Loucy (cell line): ENCODE measurements around the gene ENO1.

Experiments used
- H2AFZ ChIP-seq: fragments of 200-600 bp; sonication (generic); 2 replicates; pipeline ENCODE4 v1.6.0; 2016; ENCODE audit warnings: antibody characterized with exemption, mild to moderate bottlenecking, low read length, moderate library complexity
- H3F3A ChIP-seq: fragments of 200-600 bp; 2 replicates; pipeline ENCODE4 v1.6.0; 2016; ENCODE audit warnings: antibody characterized with exemption, low read depth, mild to moderate bottlenecking
- H3K27me3 ChIP-seq: fragments of 200-600 bp; sonication (generic); 2 replicates; pipeline ENCODE4 v1.6.1; 2014; ENCODE audit warnings: low read length, mild to moderate bottlenecking; ENCODE audit not compliant: insufficient read depth, poor library complexity, severe bottlenecking
- H3K36me3 ChIP-seq: fragments of 200-600 bp; sonication (generic); 2 replicates; pipeline ENCODE4 v1.6.1; 2016; ENCODE audit warnings: low read length; ENCODE audit not compliant: insufficient read depth
- H3K4me1 ChIP-seq: fragments of 200-600 bp; sonication (generic); 2 replicates; pipeline ENCODE4 v1.5.1; 2014; ENCODE audit warnings: low read length, mild to moderate bottlenecking; ENCODE audit not compliant: insufficient read depth, poor library complexity, severe bottlenecking
- H3K4me2 ChIP-seq: fragments of 200-600 bp; sonication (generic); 2 replicates; pipeline ENCODE4 v1.6.0; 2014; ENCODE audit warnings: antibody characterized with exemption, low read length, low read depth, mild to moderate bottlenecking; ENCODE audit not compliant: poor library complexity, severe bottlenecking
- H3K4me3 ChIP-seq: fragments of 200-600 bp; sonication (generic); 2 replicates; pipeline ENCODE4 v1.5.1; 2014; ENCODE audit warnings: low read length, mild to moderate bottlenecking, mixed read lengths; ENCODE audit not compliant: poor library complexity, severe bottlenecking
- H3K79me2 ChIP-seq: fragments of 200-600 bp; sonication (generic); 2 replicates; pipeline ENCODE4 v1.6.1; 2014; ENCODE audit warnings: low read length; ENCODE audit not compliant: insufficient read depth
- H3K9ac ChIP-seq: fragments of 200-600 bp; sonication (generic); 2 replicates; pipeline ENCODE4 v1.6.0; 2014; ENCODE audit warnings: mild to moderate bottlenecking, low read depth, low read length, moderate library complexity; ENCODE audit not compliant: poor library complexity, severe bottlenecking
- H3K9me2 ChIP-seq: fragments of 200-600 bp; sonication (generic); replicated peaks from 2 replicates; pipeline ENCODE4 v1.6.1; 2016; ENCODE audit warnings: low read depth, low read length, mixed read lengths
- H3K9me3 ChIP-seq: fragments of 200-600 bp; sonication (generic); 2 replicates; pipeline ENCODE4 v1.6.1; 2014; ENCODE audit warnings: mild to moderate bottlenecking, antibody characterized with exemption, low read length, low read depth; ENCODE audit not compliant: insufficient read depth
- H4K20me1 ChIP-seq: fragments of 200-600 bp; sonication (generic); 2 replicates; pipeline ENCODE4 v1.6.0; 2014; ENCODE audit warnings: antibody characterized with exemption, low read length, mild to moderate bottlenecking; ENCODE audit not compliant: insufficient read depth, poor library complexity, severe bottlenecking
- EZH2phosphoT487 ChIP-seq: fragments of 200-600 bp; IDR thresholded peaks from 2 replicates; pipeline ENCODE4 v1.6.1; 2018; ENCODE audit warnings: antibody characterized with exemption, mild to moderate bottlenecking, moderate library complexity, borderline replicate concordance
- TF ChIP-seq, protein P1 (sequence below): fragments of 200-600 bp; sonication (generic); conservative IDR thresholded peaks from 2 replicates; pipeline ENCODE4 v1.5.1; 2014; ENCODE audit warnings: mild to moderate bottlenecking, antibody characterized with exemption, low read length

ENO1 gene

DNA sequence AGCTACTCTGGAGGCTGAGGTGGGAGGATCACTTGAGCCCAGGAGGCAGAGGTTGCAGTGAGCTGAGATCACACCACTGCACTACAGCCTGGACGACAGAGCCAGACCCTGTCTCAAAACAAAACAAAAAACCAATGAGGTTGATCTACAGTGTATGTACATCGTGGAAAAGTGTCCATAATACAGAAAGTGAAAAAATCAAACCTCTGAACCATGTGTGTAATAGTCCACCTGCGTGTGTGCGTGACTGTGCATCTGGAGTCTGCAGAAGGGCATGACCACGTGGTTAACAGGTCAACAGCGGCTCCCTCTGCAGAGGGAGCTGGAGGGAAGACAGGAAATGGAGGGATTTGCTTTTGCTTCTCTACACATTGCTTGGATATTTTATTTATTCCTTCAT lies 32.4 kb upstream of the ENO1 start:
- H3K79me2 ChIP-seq: no peaks in the 10 kb centered on the region
- H3K27me3 ChIP-seq: no peaks in the 10 kb centered on the region
- no peaks in the 10 kb centered on the region for H3K36me3 ChIP-seq
- no peak overlapping the region for H3K9ac ChIP-seq
- TF ChIP-seq EZH2phosphoT487: no peak
- TF ChIP-seq, protein P1, sequence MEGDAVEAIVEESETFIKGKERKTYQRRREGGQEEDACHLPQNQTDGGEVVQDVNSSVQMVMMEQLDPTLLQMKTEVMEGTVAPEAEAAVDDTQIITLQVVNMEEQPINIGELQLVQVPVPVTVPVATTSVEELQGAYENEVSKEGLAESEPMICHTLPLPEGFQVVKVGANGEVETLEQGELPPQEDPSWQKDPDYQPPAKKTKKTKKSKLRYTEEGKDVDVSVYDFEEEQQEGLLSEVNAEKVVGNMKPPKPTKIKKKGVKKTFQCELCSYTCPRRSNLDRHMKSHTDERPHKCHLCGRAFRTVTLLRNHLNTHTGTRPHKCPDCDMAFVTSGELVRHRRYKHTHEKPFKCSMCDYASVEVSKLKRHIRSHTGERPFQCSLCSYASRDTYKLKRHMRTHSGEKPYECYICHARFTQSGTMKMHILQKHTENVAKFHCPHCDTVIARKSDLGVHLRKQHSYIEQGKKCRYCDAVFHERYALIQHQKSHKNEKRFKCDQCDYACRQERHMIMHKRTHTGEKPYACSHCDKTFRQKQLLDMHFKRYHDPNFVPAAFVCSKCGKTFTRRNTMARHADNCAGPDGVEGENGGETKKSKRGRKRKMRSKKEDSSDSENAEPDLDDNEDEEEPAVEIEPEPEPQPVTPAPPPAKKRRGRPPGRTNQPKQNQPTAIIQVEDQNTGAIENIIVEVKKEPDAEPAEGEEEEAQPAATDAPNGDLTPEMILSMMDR: no peak
- no peak overlapping the region for H2AFZ ChIP-seq
- peaks cover 6% of the 10 kb centered on the region for H3K4me1 ChIP-seq
- H3K9me2 ChIP-seq: no peaks in the 10 kb centered on the region
- no peaks in the 10 kb centered on the region for H4K20me1 ChIP-seq
- H3K9me3 ChIP-seq: no peaks in the 10 kb centered on the region
- no peaks in the 10 kb centered on the region for H3F3A ChIP-seq
- H3K4me2 ChIP-seq: no peak overlapping the region
- no peak overlapping the region for H3K4me3 ChIP-seq

DNA sequence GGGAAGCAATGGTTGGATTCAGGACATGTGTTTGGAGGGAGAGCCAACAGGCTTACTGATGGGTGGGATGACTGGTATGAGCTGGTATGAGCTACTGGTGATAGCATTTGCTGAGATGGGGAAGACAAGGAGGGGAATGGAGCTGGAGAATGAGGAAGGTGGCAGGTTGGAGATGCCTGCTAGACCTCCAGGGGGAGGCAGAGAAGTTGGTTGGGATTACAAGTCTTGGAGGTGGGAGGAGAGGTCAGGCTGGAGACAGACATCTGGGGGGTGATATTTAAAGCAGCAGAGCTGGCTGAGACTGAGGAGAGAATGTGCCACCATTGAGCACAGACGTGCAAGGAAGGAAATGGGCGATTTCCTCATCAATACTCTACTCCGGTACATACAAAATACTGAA lies 31.8 kb upstream of the ENO1 start:
- Histone ChIP-seq H3K27me3 (no peaks in the 10 kb centered on the region), H3K4me3 (no peak overlapping the region), H3K79me2 (no peaks in the 10 kb centered on the region), H3K9me3 (no peaks in the 10 kb centered on the region), H3K4me1 (peaks cover 9% of the 10 kb centered on the region), H4K20me1 (no peaks in the 10 kb centered on the region), H3K9ac (no peak overlapping the region), H3F3A (no peaks in the 10 kb centered on the region), H3K36me3 (no peaks in the 10 kb centered on the region), H3K4me2 (no peak overlapping the region), H3K9me2 (no peaks in the 10 kb centered on the region), H2AFZ (no peak overlapping the region)
- TF ChIP-seq, protein P1: no peak
- TF ChIP-seq EZH2phosphoT487: no peak

DNA sequence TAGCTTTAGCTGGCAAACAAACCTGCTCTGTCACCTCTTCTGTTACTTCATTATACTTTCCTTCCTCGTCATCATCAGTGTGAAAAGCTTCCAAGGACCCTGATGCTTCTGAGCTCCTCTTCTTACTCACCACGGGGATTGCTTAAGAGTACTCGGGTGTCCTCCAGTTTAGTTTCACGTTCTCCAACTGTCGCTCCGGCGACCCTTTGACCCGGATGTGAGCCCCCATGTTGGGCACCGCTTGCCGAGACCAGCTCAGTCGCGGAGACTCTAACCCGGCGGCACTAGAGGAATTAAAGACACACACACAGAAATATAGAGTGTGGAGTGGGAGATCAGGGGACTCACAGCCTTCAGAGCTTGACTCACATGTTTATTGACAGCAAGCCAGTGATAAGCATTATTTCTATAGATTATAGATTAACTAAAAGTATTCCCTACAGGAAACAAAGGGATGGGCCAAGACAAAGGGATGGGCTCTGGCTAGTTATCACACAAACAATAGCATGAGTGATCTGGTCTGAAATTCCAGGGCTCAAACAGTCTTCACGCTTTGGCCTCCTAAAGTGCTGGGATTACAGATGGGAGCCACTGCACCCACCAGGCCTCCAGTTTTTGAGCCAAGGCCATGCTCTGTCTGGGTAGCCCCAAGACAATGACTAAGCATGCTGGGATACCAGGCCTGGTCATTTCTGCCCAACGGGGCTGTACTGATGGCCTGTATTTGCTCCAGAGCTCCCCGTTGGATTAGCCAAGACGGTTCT lies 30.1 kb upstream of the ENO1 start:
- H2AFZ ChIP-seq: no peak overlapping the region
- no peak overlapping the region for H3K9ac ChIP-seq
- H3K79me2 ChIP-seq: no peaks in the 10 kb centered on the region
- no peak overlapping the region for H3K4me3 ChIP-seq
- H4K20me1 ChIP-seq: no peaks in the 10 kb centered on the region
- H3K4me1 ChIP-seq: peaks cover 9% of the 10 kb centered on the region
- TF ChIP-seq EZH2phosphoT487: no peak
- TF ChIP-seq, protein P1: no peak
- no peak overlapping the region for H3K4me2 ChIP-seq
- no peaks in the 10 kb centered on the region for H3F3A ChIP-seq
- H3K9me2 ChIP-seq: no peaks in the 10 kb centered on the region
- H3K36me3 ChIP-seq: no peaks in the 10 kb centered on the region
- H3K27me3 ChIP-seq: no peaks in the 10 kb centered on the region
- H3K9me3 ChIP-seq: no peaks in the 10 kb centered on the region
